Uterus (tissue), 4 donors: ENCODE measurements around the gene DNASE1L3. TPM values are rescaled to one million over a fixed set of nuclear protein-coding genes. Genes with fewer than 3 reads are reported as not detected.
"Not testable (repeated sequence)": the region's sequence is repeated elsewhere in the genome, so short reads cannot be mapped to it uniquely, and the experiment has no call there.

Experiments used
- DNase-seq, 2 donors: peaks; one replicate each; pipeline ENCODE4 v3.0.0-alpha.2; 2019 to 2020
- H3K27ac ChIP-seq, 2 donors: fragments of 200-600 bp; sonication (generic); 1 replicate in 1 of 2; 2 replicates in 1 of 2; pipeline ENCODE4 v1.5.1; 2016 to 2018
- H3K27me3 ChIP-seq, 2 donors: fragments of 200-600 bp; sonication (generic); one replicate each; pipeline ENCODE4 v1.5.1; 2018 to 2019; ENCODE audit warnings: control low read depth in 1 of 2
- H3K36me3 ChIP-seq, 2 donors: fragments of 200-600 bp; sonication (generic); one replicate each; pipeline ENCODE4 v1.5.1; 2019; ENCODE audit warnings: control low read depth in 1 of 2
- H3K4me1 ChIP-seq, 2 donors: fragments of 200-600 bp; sonication (generic); one replicate each; pipeline ENCODE4 v1.5.1; 2018 to 2019; ENCODE audit warnings: control low read depth in 1 of 2
- H3K4me3 ChIP-seq, 2 donors: fragments of 200-600 bp; sonication (generic); 1 replicate in 1 of 2; 2 replicates in 1 of 2; pipeline ENCODE4 v1.5.1; 2018 to 2019; ENCODE audit warnings: mild to moderate bottlenecking in 1 of 2
- H3K9me3 ChIP-seq, 2 donors: fragments of 200-600 bp; sonication (generic); one replicate each; pipeline ENCODE4 v1.5.1; 2019; ENCODE audit warnings: control low read depth in 1 of 2
- CTCF ChIP-seq, 4 experiments: fragments of 200-600 bp in 2 of 4; fragments of 450-650 bp in 2 of 4; sonication (generic) in 2 of 4; IDR thresholded peaks; one replicate each; pipeline ENCODE4 v1.5.1; 2016 to 2019; ENCODE audit warnings: antibody characterized with exemption in 4 of 4, mild to moderate bottlenecking in 2 of 4, moderate library complexity in 1 of 4
- POLR2A ChIP-seq, 2 donors: fragments of 450-650 bp; IDR thresholded peaks; one replicate each; pipeline ENCODE4 v1.6.1; 2016; ENCODE audit warnings: antibody characterized with exemption in 2 of 2, mild to moderate bottlenecking in 1 of 2, moderate library complexity in 1 of 2
- intact Hi-C: fragments of 100-400 bp; cut with DNase I; formaldehyde crosslinking; loops from one replicate; pipeline ENCODE4 v1.15.1; 2023; ENCODE audit warnings: low total_unique reads
- total RNA-seq, 4 donors: library from RNA; depleted of rRNA in 3 of 4; stranded (reverse); fragments of >200 nt in 3 of 4; gene quantifications; one replicate each; pipeline versions ENCODE4 v1.1.0 to v1.2.4, GENCODE V29; 2014 to 2023
- donor health status: DM: yes; HTN: yes; CAD: no.

Gene DNASE1L3
- total RNA-seq, 4 donors from 2014 or later: 0.77 to 3.2 (median 2.4) TPM

DNA sequence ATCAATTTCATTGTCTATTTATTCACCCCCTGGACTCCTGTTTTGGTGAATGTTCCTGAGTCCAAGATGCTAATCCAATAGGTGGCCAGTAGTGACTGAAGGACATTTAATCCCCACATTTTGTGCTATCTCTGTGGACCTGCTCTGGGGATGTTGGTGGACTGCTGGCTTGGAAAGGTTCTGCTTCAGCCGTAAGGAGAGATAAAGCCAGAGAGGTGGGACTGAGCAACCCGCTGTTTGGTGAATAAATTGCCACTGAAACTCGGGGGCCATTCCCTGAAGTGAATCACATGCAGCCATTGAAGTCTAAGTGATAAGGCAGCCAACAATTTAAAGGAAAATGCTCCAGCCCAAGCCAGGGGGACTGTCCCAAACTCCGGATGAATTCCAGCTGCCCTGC, 25.2 kb upstream of the DNASE1L3 start:
- H3K4me3 ChIP-seq: no peak overlapping the region
- DNase-seq: no peak
- H3K9me3 ChIP-seq: no peaks in the 10 kb centered on the region
- TF ChIP-seq CTCF (IDR thresholded peaks at IDR 0.05) (no peak), POLR2A (IDR thresholded peaks at IDR 0.05) (no peak)
- intact Hi-C loops: no loop called here
- H3K27ac ChIP-seq: no peak overlapping the region
- H3K36me3 ChIP-seq: no peaks in the 10 kb centered on the region
- peaks cover 0 to 4% of the 10 kb centered on the region in 2 donors for H3K4me1 ChIP-seq
- H3K27me3 ChIP-seq: no peaks in the 10 kb centered on the region

GRCh38 chr3:58234516-58234931, 23.8 kb upstream of the DNASE1L3 start:
- Histone ChIP-seq H3K4me3 (no peak overlapping the region), H3K4me1 (peaks cover 0 to 4% of the 10 kb centered on the region in 2 donors), H3K27me3 (no peaks in the 10 kb centered on the region), H3K9me3 (no peaks in the 10 kb centered on the region), H3K36me3 (no peaks in the 10 kb centered on the region), H3K27ac (no peak overlapping the region)
- no peak for DNase-seq
- intact Hi-C loops: no loop called here
- TF ChIP-seq POLR2A (IDR thresholded peaks at IDR 0.05): no peak
- no peak for TF ChIP-seq CTCF (IDR thresholded peaks at IDR 0.05)

DNA sequence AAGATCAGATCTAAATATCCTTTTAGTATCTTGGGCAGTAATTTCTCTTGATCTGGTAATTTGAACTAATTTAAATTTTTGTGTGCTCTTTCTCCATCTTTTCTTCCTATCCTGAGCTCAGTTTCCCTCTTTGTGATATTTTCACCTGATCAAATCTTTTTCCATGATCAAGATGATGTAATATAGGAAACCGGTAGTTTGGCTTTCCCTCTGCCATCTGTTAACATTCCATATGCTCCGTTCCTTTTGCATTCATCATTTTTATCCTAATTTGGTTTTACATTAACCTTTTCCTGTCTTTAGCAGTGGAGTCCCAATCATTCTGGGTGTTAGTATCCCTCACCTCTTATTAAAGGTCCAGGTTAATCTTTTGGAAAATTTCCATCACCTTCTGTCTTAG, 20.9 kb upstream of the DNASE1L3 start:
- no peak overlapping the region for H3K27ac ChIP-seq
- no peak overlapping the region for H3K4me3 ChIP-seq
- no peak for TF ChIP-seq CTCF (IDR thresholded peaks at IDR 0.05)
- H3K9me3 ChIP-seq: no peaks in the 10 kb centered on the region
- H3K27me3 ChIP-seq: no peaks in the 10 kb centered on the region
- intact Hi-C loops: no loop called here
- no peak for DNase-seq
- H3K36me3 ChIP-seq: no peaks in the 10 kb centered on the region
- H3K4me1 ChIP-seq: peaks cover 0 to under 1% of the 10 kb centered on the region in 2 donors

GRCh38 chr3:58230876-58231552, 20.2 kb upstream of the DNASE1L3 start:
- H3K9me3 ChIP-seq: no peaks in the 10 kb centered on the region
- no peak overlapping the region for H3K27ac ChIP-seq
- no peaks in the 10 kb centered on the region for H3K27me3 ChIP-seq
- no peak for DNase-seq
- no peaks in the 10 kb centered on the region for H3K36me3 ChIP-seq
- H3K4me1 ChIP-seq: no peaks in the 10 kb centered on the region
- H3K4me3 ChIP-seq: no peak overlapping the region
- intact Hi-C loops: no loop called here
- TF ChIP-seq CTCF (IDR thresholded peaks at IDR 0.05): no peak
- no peak for TF ChIP-seq POLR2A (IDR thresholded peaks at IDR 0.05)

- H3K36me3 ChIP-seq, H3K27ac ChIP-seq, H3K4me3 ChIP-seq, H3K9me3 ChIP-seq, H3K27me3 ChIP-seq, DNase-seq, intact Hi-C loops, H3K4me1 ChIP-seq: not testable (repeated sequence)
Observed at GRCh38 chr3:58227933-58228332, 17.2 kb upstream of the DNASE1L3 start.

DNA sequence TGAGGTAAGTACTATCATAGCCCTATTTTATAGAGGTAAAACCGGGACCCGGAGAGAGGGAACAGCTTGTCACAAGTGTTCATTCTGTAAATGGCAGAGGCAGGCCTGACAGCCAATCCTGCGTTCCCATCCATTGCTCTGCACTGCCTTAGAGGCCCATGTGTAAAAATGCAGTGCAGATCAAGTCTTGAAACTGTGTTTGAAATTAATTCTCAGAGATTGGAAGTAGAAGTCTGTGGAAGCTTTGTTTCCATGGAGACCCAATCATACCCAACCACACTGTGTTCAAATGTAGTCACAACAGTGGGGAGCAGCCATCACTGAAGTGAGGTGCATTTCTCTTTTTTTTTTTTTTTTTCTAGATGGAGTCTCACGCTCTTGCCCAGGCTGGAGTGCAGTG, 13.1 kb upstream of the DNASE1L3 start:
- H3K4me1 ChIP-seq: no peaks in the 10 kb centered on the region
- intact Hi-C loops: no loop called here

More for the DNA sequence above, 13.1 kb upstream of the DNASE1L3 start:
- Histone ChIP-seq H3K27me3 (no peaks in the 10 kb centered on the region), H3K36me3 (no peaks in the 10 kb centered on the region), H3K27ac (no peak overlapping the region), H3K9me3 (no peaks in the 10 kb centered on the region), H3K4me3 (no peak overlapping the region)
- no peak for DNase-seq
- TF ChIP-seq CTCF (IDR thresholded peaks at IDR 0.05) (no peak), POLR2A (IDR thresholded peaks at IDR 0.05) (no peak)
